Glomerular visceral epithelial cell (primary cell): ENCODE results near the gene ASS1.
A peak's percentile ranks its signal among the peaks of the same experiment; 100 is the strongest.

ENCODE experiments used
- DNase-seq: peaks from one replicate; pipeline ENCODE4 v3.0.0-alpha.2; 2016; ENCODE audit errors: extremely low spot score

ASS1 gene

GRCh38 chr9:130532426-130533080, 87.8 kb downstream of the ASS1 start:
- DNase-seq: no peak

- DNase-seq: peak; percentile 9
These were observed 91.2 kb downstream of the ASS1 start for GRCh38 chr9:130535818-130536521.

GRCh38 chr9:130536701-130537107, 91.9 kb downstream of the ASS1 start:
- no peak for DNase-seq

GRCh38 chr9:130537346-130538050, 92.7 kb downstream of the ASS1 start:
- DNase-seq: no peak

- DNase-seq: peak; percentile 51
These were observed 94.9 kb downstream of the ASS1 start for GRCh38 chr9:130539420-130540223.

GRCh38 chr9:130541533-130541932, 96.8 kb downstream of the ASS1 start:
- no peak for DNase-seq

- DNase-seq: no peak
These were observed 97.3 kb downstream of the ASS1 start for GRCh38 chr9:130542038-130542437.

GRCh38 chr9:130542457-130543228, 97.9 kb downstream of the ASS1 start:
- DNase-seq: no peak

- DNase-seq: no peak
These were observed 98.6 kb downstream of the ASS1 start for GRCh38 chr9:130543368-130543767.

GRCh38 chr9:130543859-130544258, 99.1 kb downstream of the ASS1 start:
- no peak for DNase-seq

- DNase-seq: no peak
These were observed 99.6 kb downstream of the ASS1 start for GRCh38 chr9:130544364-130544763.

- DNase-seq: no peak
These were observed 103.3 kb downstream of the ASS1 start for GRCh38 chr9:130548103-130548502.

- no peak for DNase-seq
These were observed 104.5 kb downstream of the ASS1 start for GRCh38 chr9:130549093-130549735.
